HL-60 (cell line): ENCODE results near the gene CALU.

Experiments used
- DNase-seq, 2 experiments: peaks; one replicate each; pipeline ENCODE4 v3.0.0-alpha.2; 2010 to 2020; ENCODE audit warnings: low read depth in 1 of 2, low spot score in 1 of 2
- H3K27ac ChIP-seq: fragments of 250-450 bp; sonication (Bioruptor Pico); replicated peaks from 2 replicates; pipeline ENCODE4 v1.5.1; 2020; ENCODE audit warnings: mild to moderate bottlenecking, moderate library complexity
- H3K27me3 ChIP-seq: fragments of 250-450 bp; sonication (Bioruptor Pico); 2 replicates; pipeline ENCODE4 v1.5.1; 2021; ENCODE audit warnings: mild to moderate bottlenecking, moderate library complexity; ENCODE audit not compliant: insufficient read depth, poor library complexity, severe bottlenecking
- H3K4me3 ChIP-seq: replicated peaks from 2 replicates; pipeline ENCODE4 v1.5.1; 2011; ENCODE audit warnings: mild to moderate bottlenecking, control low read depth, low read length; ENCODE audit not compliant: insufficient read depth
- CTCF ChIP-seq: IDR thresholded peaks from one replicate; pipeline ENCODE4 v1.5.1; 2011; ENCODE audit warnings: low read length, control low read depth, inconsistent platforms; ENCODE audit not compliant: insufficient read depth
- GABPA ChIP-seq: IDR thresholded peaks from 2 replicates; pipeline ENCODE4 v1.6.1; 2012; ENCODE audit warnings: low read depth
- POLR2AphosphoS5 ChIP-seq: IDR thresholded peaks from 2 replicates; pipeline ENCODE4 v1.6.1; 2012; ENCODE audit warnings: low read depth
- REST ChIP-seq: IDR thresholded peaks from 2 replicates; pipeline ENCODE4 v1.6.1; 2012; ENCODE audit warnings: low read depth; ENCODE audit not compliant: insufficient replicate concordance
- SPI1 ChIP-seq: IDR thresholded peaks from 2 replicates; pipeline ENCODE4 v1.6.1; 2012; ENCODE audit warnings: low read depth, mild to moderate bottlenecking, borderline replicate concordance

The CALU gene

GRCh38 chr7:128799451-128799850 lies 60.3 kb downstream of the CALU start:
- no peak overlapping the region for H3K27ac ChIP-seq
- no peak overlapping the region for H3K4me3 ChIP-seq
- TF ChIP-seq POLR2AphosphoS5: no peak
- peak; percentile 97 for TF ChIP-seq SPI1
- DNase-seq: no peak
- no peaks in the 10 kb centered on the region for H3K27me3 ChIP-seq

- no peaks in the 10 kb centered on the region for H3K27me3 ChIP-seq
- no peak overlapping the region for H3K4me3 ChIP-seq
- TF ChIP-seq POLR2AphosphoS5 (no peak), SPI1 (no peak), REST (no peak), GABPA (no peak), CTCF (no peak)
- no peak overlapping the region for H3K27ac ChIP-seq
- no peak for DNase-seq
Measured at GRCh38 chr7:128800567-128800966, 61.4 kb downstream of the CALU start.

GRCh38 chr7:128801003-128801402 lies 61.8 kb downstream of the CALU start:
- DNase-seq: no peak
- Histone ChIP-seq H3K27ac (no peak overlapping the region), H3K27me3 (no peaks in the 10 kb centered on the region), H3K4me3 (no peak overlapping the region)
- TF ChIP-seq CTCF (no peak), SPI1 (no peak), REST (no peak), GABPA (no peak), POLR2AphosphoS5 (no peak)

GRCh38 chr7:128801667-128802418 lies 62.7 kb downstream of the CALU start:
- TF ChIP-seq GABPA: no peak
- no peak for TF ChIP-seq POLR2AphosphoS5
- TF ChIP-seq SPI1: no peak
- TF ChIP-seq REST: peak; percentile 82
- Histone ChIP-seq H3K27ac (no peak overlapping the region), H3K4me3 (no peak overlapping the region), H3K27me3 (no peaks in the 10 kb centered on the region)
- no peak for DNase-seq
